ENCODE data around the gene GPR75. TPM values are rescaled to one million over a fixed set of nuclear protein-coding genes. Genes with fewer than 3 reads are reported as not detected.
A peak's percentile ranks its signal among the peaks of the same experiment; 100 is the strongest.

GPR75 gene
- 3.7 TPM in 2 replicates for total RNA-seq

DNA sequence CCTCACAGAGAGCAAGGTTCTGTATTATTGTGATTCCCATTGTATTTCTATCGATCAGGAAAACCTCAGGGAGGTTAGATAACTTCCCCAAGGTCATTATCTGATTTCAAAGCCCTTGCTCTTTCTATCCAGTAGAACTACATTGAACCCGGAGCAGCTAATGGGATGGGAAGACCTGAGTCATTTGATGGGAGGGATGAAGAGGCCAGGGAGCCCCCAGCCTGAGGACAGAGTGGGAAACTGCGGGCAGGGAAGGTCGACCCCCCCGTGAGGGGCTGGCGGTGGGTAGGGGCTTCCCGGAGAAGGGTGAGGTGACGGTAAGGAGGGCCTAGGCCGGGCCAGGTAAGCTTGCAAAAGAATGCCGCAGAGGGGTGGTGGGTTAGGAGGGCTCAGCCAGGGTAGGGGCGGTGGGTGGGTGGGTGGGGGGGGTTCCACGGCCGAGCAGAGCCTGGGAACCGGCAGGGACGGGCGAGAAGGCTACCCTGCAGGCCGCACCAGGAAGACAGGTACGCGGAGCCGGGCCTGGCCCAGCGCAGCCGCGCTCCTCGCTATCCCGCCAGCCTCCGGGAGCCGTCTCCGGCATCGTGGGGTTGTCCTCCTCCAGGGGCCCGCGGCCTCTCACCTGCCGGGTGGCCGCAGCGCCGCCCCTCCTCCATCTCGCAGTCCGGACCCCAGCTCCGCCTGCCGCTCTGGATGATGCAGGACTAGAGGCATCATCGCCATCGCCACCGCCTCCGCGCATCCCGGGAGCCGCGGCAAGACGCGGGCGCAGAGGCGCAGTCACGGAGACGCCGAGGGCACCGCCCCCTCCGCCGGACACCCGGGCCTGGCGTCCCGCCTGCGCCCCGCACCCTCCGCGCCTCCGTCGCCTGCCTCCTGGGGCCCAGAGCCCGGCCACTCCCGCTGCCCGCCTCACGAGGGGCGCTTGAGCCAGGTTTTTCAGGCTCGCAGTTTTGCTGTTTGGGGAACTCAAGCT, at the start of gene GPR75:
Gene GPR75, minus strand, starts transcription at position 762 of the 976 bp plus-strand sequence. CDS start 5,211 bp downstream, outside the sequence.
- H3K36me3 Mint-ChIP-seq (ENCODE audit: low read depth): peaks cover 2% of the 10 kb centered on the region
- no peak within 1 kb of the TSS for H3K4me3 Mint-ChIP-seq
- no peaks in the 10 kb centered on the region for H3K27me3 Mint-ChIP-seq (ENCODE audit: insufficient read depth)
- no peaks in the 10 kb centered on the region for H3K9me3 Mint-ChIP-seq
- H3K27ac Mint-ChIP-seq: no peak within 1 kb of the TSS
- intact Hi-C loops (cut with micrococcal nuclease): no loop called here
- H3K4me1 Mint-ChIP-seq (ENCODE audit: low read depth): no peaks in the 10 kb centered on the region
- DNase-seq (ENCODE audit: low spot score): no peak

DNA sequence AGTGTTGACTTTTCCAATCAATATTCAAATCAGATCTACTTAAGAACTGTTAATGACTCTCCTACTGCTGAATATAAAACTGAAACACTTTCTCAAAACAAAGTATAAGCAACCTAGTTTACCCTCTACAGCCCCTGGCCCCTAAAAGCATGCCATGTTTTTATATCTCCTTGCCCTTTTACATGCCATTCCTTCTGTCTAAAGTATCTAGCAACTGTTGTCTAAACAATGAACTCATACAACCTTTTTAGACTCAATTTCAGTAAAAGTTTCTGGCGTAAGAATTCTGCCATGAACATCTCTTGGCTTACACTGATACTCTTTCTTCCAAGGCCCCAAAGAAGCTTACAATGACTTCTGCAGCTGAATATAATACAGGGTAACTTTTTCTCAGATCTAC, 47.8 kb upstream of the GPR75 start:
- intact Hi-C loops (cut with micrococcal nuclease): no loop called here
- Mint-ChIP-seq H3K9me3 (no peaks in the 10 kb centered on the region), H3K36me3 (ENCODE audit: low read depth) (peaks cover 37% of the 10 kb centered on the region), H3K4me1 (ENCODE audit: low read depth) (peaks cover 6% of the 10 kb centered on the region), H3K27me3 (ENCODE audit: insufficient read depth) (no peaks in the 10 kb centered on the region), H3K4me3 (no peak overlapping the region), H3K27ac (no peak overlapping the region)
- no peak for DNase-seq (ENCODE audit: low spot score)

- intact Hi-C loops (cut with micrococcal nuclease): no loop called here
- peaks cover 40% of the 10 kb centered on the region for H3K36me3 Mint-ChIP-seq (ENCODE audit: low read depth)
Observed at GRCh38 chr2:53905396-53905795, 45.6 kb upstream of the GPR75 start.

DNA sequence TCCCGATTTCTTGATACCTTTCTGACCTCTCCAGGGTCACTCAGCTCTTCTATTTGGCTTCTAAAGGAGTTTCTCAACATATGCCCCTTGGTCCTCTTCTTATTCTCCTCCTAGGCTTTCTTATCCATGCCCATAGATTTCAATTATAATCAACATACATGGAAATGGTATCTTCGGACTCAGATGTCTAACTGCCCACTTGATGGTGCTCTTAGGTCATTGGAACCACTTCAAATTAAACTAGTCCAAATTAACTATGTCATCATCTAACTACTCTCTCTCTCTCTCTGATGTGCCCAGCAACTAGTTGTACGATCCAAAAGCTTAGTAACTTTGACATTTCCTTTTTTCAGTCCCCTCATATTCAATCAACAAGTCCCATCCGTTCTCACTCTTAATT, 43.2 kb upstream of the GPR75 start:
- intact Hi-C loops (cut with micrococcal nuclease): no loop called here
- Mint-ChIP-seq H3K36me3 (ENCODE audit: low read depth) (peaks cover 44% of the 10 kb centered on the region), H3K9me3 (no peaks in the 10 kb centered on the region), H3K27ac (no peak overlapping the region), H3K4me1 (ENCODE audit: low read depth) (no peaks in the 10 kb centered on the region), H3K27me3 (ENCODE audit: insufficient read depth) (no peaks in the 10 kb centered on the region), H3K4me3 (no peak overlapping the region)
- no peak for DNase-seq (ENCODE audit: low spot score)

More at GRCh38 chr2:53905396-53905795, 45.6 kb upstream of the GPR75 start:
- H3K9me3 Mint-ChIP-seq: no peaks in the 10 kb centered on the region
- H3K4me1 Mint-ChIP-seq (ENCODE audit: low read depth): no peaks in the 10 kb centered on the region
- no peak overlapping the region for H3K4me3 Mint-ChIP-seq
- H3K27ac Mint-ChIP-seq: no peak overlapping the region
- no peaks in the 10 kb centered on the region for H3K27me3 Mint-ChIP-seq (ENCODE audit: insufficient read depth)
- DNase-seq (ENCODE audit: low spot score): no peak

DNA sequence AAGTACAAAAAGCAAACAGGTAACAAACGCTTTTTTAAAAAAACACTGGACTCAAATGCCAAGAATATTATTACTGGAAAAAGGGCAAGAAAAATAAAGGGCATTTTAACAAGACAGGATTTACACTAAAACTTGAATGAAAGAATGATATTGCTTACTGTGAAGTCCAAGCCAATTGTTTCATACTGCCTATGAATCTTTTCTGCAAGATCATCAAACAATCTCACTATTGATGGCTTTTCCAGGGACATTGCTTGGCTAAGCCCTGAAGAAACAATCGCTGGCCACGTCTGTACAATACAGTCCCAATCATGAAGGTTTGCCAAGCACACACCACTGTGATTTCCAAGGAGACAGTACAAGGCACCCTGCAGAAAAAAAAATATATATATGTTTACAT, 41.4 kb upstream of the GPR75 start:
- H3K27me3 Mint-ChIP-seq (ENCODE audit: insufficient read depth): no peaks in the 10 kb centered on the region
- no peaks in the 10 kb centered on the region for H3K4me1 Mint-ChIP-seq (ENCODE audit: low read depth)
- no peak overlapping the region for H3K27ac Mint-ChIP-seq
- DNase-seq (ENCODE audit: low spot score): no peak
- no peak overlapping the region for H3K4me3 Mint-ChIP-seq
- peaks cover 36% of the 10 kb centered on the region for H3K36me3 Mint-ChIP-seq (ENCODE audit: low read depth)
- intact Hi-C loops (cut with micrococcal nuclease): no loop called here
- no peaks in the 10 kb centered on the region for H3K9me3 Mint-ChIP-seq

DNA sequence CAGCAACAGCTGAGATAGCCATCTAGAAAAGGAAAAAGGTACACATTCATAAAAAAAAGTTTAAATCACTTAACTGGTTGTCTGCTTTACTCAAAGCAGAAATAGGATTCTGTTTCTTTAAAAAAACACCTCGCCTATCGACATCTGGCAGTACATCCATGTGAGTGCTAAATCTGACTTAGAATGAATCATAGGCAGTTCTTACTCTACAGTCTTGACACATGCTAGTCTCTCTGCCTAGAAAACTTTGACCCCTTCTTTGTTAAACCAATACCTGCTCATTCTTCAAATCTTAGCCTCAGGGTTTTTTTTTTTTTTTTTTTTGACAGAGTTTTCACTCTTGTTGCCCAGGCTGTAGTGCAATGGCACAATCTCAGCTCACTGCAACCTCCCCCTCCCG, 37.1 kb upstream of the GPR75 start:
- Mint-ChIP-seq H3K4me1 (ENCODE audit: low read depth) (no peaks in the 10 kb centered on the region), H3K4me3 (no peak overlapping the region), H3K36me3 (ENCODE audit: low read depth) (peaks cover 38% of the 10 kb centered on the region), H3K9me3 (no peaks in the 10 kb centered on the region), H3K27ac (no peak overlapping the region), H3K27me3 (ENCODE audit: insufficient read depth) (no peaks in the 10 kb centered on the region)
- no peak for DNase-seq (ENCODE audit: low spot score)
- intact Hi-C loops (cut with micrococcal nuclease): no loop called here

- no peak for DNase-seq (ENCODE audit: low spot score)
- Mint-ChIP-seq H3K9me3 (no peaks in the 10 kb centered on the region), H3K27me3 (ENCODE audit: insufficient read depth) (no peaks in the 10 kb centered on the region), H3K36me3 (ENCODE audit: low read depth) (peaks cover 54% of the 10 kb centered on the region), H3K27ac (peak overlapping the region; percentile 0), H3K4me3 (no peak overlapping the region), H3K4me1 (ENCODE audit: low read depth) (peaks cover 23% of the 10 kb centered on the region)
- intact Hi-C loops (cut with micrococcal nuclease): loop anchor here (2.0 kb wide), 1 partner anchor 78 kb away; no protein-coding TSS in a partner anchor
Observed at GRCh38 chr2:53886406-53887280, 26.9 kb upstream of the GPR75 start.

GRCh38 chr2:53884883-53885282, 25.1 kb upstream of the GPR75 start:
- no peaks in the 10 kb centered on the region for H3K27me3 Mint-ChIP-seq (ENCODE audit: insufficient read depth)
- no peaks in the 10 kb centered on the region for H3K9me3 Mint-ChIP-seq
- H3K36me3 Mint-ChIP-seq (ENCODE audit: low read depth): peaks cover 55% of the 10 kb centered on the region
- no peak overlapping the region for H3K27ac Mint-ChIP-seq
- no peak for DNase-seq (ENCODE audit: low spot score)
- H3K4me3 Mint-ChIP-seq: no peak overlapping the region
- intact Hi-C loops (cut with micrococcal nuclease): no loop called here
- H3K4me1 Mint-ChIP-seq (ENCODE audit: low read depth): peaks cover 23% of the 10 kb centered on the region

DNA sequence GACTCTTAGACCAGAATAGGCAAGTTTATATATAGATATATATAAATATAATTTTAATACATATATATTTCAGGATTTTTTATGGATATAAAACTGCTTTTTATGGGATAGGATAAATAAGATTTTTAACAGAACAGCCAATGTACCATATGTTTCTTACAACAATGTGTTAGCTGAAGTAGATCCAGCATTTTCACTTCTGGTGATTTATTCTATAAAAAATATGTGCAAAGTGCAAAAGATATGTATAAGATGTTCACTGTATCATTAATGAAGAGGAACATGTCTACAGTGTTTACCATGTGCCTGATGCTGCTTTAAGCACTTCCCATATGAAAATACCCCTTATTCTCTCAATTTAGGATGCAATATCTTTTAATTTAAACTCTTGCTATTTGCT, 22.2 kb upstream of the GPR75 start:
- peaks cover 38% of the 10 kb centered on the region for H3K36me3 Mint-ChIP-seq (ENCODE audit: low read depth)
- DNase-seq (ENCODE audit: low spot score): no peak
- H3K27ac Mint-ChIP-seq: no peak overlapping the region
- H3K9me3 Mint-ChIP-seq: no peaks in the 10 kb centered on the region
- no peak overlapping the region for H3K4me3 Mint-ChIP-seq
- intact Hi-C loops (cut with micrococcal nuclease): no loop called here
- peaks cover 20% of the 10 kb centered on the region for H3K4me1 Mint-ChIP-seq (ENCODE audit: low read depth)
- H3K27me3 Mint-ChIP-seq (ENCODE audit: insufficient read depth): no peaks in the 10 kb centered on the region

GRCh38 chr2:53881360-53881759, 21.6 kb upstream of the GPR75 start:
- Mint-ChIP-seq H3K27me3 (ENCODE audit: insufficient read depth) (no peaks in the 10 kb centered on the region), H3K36me3 (ENCODE audit: low read depth) (peaks cover 32% of the 10 kb centered on the region), H3K4me1 (ENCODE audit: low read depth) (peaks cover 13% of the 10 kb centered on the region), H3K4me3 (no peak overlapping the region), H3K27ac (no peak overlapping the region), H3K9me3 (no peaks in the 10 kb centered on the region)
- intact Hi-C loops (cut with micrococcal nuclease): no loop called here
- DNase-seq (ENCODE audit: low spot score): no peak

DNA sequence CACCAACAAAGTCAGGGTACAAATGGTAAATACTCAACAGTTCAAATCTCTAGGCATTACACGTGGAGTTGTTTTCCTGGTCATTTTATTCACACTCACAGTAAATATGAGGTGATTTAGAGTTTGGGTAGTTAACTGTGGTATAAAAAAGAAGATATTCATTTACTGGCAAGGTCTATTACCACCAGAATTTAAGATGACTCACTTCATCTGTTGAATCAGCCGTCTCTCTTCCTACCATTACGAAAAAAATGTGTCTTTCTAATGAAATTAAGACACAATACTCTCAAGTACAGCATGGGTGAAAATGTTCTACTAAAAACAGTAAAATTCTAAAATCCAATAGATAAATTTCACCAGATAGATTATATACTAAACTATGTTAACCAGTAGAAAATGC, 21.0 kb upstream of the GPR75 start:
- no peaks in the 10 kb centered on the region for H3K9me3 Mint-ChIP-seq
- intact Hi-C loops (cut with micrococcal nuclease): no loop called here
- no peak overlapping the region for H3K4me3 Mint-ChIP-seq
- H3K27me3 Mint-ChIP-seq (ENCODE audit: insufficient read depth): no peaks in the 10 kb centered on the region
- peaks cover 29% of the 10 kb centered on the region for H3K36me3 Mint-ChIP-seq (ENCODE audit: low read depth)
- H3K4me1 Mint-ChIP-seq (ENCODE audit: low read depth): peaks cover 12% of the 10 kb centered on the region
- no peak overlapping the region for H3K27ac Mint-ChIP-seq
- DNase-seq (ENCODE audit: low spot score): no peak

DNA sequence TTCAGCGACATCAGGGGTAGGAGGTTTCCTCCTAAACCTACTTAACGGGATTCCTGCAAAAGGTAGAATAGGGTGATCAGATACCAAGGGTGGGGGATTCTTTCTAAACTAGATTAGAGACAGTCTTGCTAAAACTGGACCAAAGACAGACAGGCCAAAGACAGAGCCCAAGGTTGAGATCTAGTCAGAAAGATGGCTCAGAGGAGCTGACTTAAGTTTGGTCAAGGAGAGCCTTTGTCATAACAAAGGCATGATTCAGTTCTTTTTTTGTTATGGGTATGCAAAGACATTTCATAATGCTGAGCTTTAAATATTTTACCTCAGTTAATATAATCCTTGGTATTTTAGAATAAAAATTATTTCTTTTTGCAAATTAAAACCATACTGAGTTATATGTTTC, 17.8 kb upstream of the GPR75 start:
- peaks cover 26% of the 10 kb centered on the region for H3K36me3 Mint-ChIP-seq (ENCODE audit: low read depth)

DNA sequence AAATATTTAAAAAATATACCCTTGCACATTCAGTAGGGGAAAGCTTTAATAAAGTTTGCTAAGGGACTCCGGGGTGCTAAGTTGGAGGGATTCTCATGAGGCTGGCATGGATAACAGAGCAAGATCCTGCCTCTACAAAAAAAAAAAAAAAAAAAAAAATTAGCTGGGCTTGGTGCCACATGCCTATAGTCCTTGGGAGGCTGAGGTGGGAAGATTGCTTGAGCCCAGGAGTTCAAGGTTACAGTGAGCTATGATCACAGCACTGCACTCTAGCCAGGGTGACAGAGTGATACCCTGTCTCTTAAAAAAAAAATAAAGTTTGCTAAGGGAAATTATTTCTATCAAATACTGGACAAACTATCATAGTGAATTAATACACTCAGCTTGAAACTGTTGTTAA, 17.3 kb upstream of the GPR75 start:
- H3K4me1 Mint-ChIP-seq (ENCODE audit: low read depth): no peaks in the 10 kb centered on the region
- no peak overlapping the region for H3K4me3 Mint-ChIP-seq
- no peaks in the 10 kb centered on the region for H3K27me3 Mint-ChIP-seq (ENCODE audit: insufficient read depth)
- no peaks in the 10 kb centered on the region for H3K9me3 Mint-ChIP-seq
- H3K36me3 Mint-ChIP-seq (ENCODE audit: low read depth): peaks cover 26% of the 10 kb centered on the region
- no peak overlapping the region for H3K27ac Mint-ChIP-seq
- DNase-seq (ENCODE audit: low spot score): no peak
- intact Hi-C loops (cut with micrococcal nuclease): no loop called here

More for the DNA sequence above, 17.8 kb upstream of the GPR75 start:
- DNase-seq (ENCODE audit: low spot score): no peak
- Mint-ChIP-seq H3K9me3 (no peaks in the 10 kb centered on the region), H3K27ac (no peak overlapping the region), H3K4me1 (ENCODE audit: low read depth) (no peaks in the 10 kb centered on the region), H3K27me3 (ENCODE audit: insufficient read depth) (no peaks in the 10 kb centered on the region), H3K4me3 (no peak overlapping the region)
- intact Hi-C loops (cut with micrococcal nuclease): no loop called here

Data from activated T-helper 1 cell treated with anti-CD3 and anti-CD28 coated beads, Interleukin-12 subunit alpha, Interleukin-12 subunit beta, Interleukin-2, Interleukin-4 antibody, amounts not matched to agents 30 ng/mL and 10 ng/mL and 1 ng/mL, durations not matched to agents 14 hours and 24 hours and 36 hours (primary cell).